ENCODE measurements around the gene ARRB2.
"Not testable (repeated sequence)": the region's sequence is repeated elsewhere in the genome, so short reads cannot be mapped to it uniquely, and the experiment has no call there.

Gene ARRB2

DNA sequence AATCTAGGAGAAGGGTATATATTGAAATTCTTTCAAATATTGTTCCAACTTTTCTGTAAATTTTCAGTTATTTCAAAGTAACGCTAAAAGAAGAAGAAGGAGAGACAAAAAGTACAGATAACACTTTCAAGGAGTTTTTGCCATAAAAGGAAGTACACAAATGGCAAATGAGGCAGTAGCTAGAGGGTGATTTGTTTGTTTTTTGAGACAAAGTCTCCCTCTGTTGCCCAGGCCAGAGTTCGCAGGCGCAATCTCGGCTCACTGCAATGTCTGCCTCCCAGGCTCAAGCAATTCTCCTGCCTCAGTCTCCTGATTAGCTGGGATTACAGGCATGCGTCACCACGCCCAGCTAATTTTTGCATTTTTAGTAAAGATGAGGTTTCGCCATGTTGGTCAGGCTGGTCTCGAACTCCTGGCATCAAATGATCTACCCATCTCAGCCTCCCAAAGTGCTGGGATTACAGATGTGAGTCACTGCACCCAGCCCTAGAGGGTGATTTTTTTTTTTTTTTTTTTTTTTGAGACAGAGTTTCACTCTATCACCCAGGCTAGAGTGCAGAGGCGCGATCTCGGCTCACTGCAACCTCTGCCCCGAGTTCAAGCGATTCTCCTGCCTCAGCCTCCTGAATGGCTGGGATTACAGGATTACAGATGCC, 10.9 kb upstream of the ARRB2 start:
- not testable (repeated sequence) for H3K4me3 ChIP-seq (ENCODE audit: low read depth, low read length)

DNA sequence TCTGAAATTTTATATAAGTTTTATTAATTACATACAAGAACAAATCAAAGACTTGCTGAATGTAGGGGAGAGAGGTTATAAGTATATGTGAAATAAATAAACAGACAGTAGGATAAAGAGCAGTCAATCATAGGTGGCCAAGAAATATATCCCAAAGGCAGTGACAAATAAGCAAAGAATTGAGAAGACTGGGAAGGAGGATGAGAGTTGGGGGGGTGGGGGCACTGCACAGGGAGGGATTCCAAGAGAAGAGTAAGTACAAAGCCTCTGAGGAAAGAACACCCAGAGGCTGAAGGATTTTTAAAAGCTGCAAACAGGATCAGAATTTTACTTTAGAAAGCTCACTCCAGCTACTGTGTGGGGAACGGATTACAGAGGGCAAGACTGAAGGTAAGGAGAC, 9.3 kb upstream of the ARRB2 start:
- no peak overlapping the region for H3K4me3 ChIP-seq (ENCODE audit: low read depth, low read length)

DNA sequence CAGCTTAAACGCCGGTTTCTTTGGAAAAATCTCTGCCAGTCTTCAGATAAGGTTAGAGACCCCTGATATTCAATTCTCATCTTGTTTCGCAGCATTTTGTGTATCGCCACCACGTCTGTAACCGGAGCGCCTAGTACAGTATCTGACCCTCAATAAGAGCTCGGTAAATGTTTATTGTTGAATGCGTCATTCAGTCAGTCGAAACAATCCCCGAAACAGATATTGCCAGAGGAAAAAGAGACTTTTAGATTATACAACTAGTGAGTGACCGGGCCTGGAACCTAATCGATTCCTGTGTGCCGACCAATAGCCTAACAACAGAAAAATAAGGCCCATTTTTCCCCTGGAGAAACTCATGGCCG, 7.1 kb upstream of the ARRB2 start:
- H3K4me3 ChIP-seq (ENCODE audit: low read depth, low read length) = peak overlapping the region; percentile 93

DNA sequence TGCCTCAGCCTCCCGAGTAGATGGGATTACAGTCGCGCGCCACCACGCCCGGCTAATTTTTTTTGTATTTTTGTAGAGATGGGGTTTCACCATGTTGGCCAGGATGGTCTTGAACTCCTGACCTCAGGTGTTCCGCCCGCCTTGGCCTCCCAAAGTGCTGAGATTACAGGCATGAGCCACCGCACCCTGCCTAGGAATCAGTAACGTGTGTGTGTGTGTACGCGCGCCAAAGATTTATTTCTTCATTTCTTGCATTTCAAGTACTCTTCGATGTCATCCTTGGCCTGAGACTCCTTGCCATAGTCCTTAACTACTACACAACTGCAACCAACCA, 5.9 kb upstream of the ARRB2 start:
- peak overlapping the region; percentile 93 for H3K4me3 ChIP-seq (ENCODE audit: low read depth, low read length)

DNA sequence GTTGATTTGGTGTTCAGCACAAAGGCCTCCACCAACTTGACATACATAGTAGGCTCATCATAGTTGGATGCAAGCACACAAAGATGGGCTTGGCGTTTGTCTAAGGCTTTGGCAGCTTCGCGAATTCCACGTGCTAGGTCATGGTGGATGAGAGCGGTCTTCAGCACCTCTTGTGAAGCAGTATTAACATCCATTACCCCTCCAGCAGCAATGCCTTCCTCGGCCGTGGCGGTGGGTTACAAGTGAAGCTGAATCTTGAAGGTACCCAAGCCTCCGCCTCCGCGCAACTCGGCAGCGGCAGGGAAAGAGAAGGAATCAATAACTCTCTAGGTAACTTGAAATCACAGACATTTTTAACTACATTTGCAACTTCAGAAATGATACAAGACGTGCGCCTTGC, 5.4 kb upstream of the ARRB2 start:
- no peak overlapping the region for H3K4me3 ChIP-seq (ENCODE audit: low read depth, low read length)

DNA sequence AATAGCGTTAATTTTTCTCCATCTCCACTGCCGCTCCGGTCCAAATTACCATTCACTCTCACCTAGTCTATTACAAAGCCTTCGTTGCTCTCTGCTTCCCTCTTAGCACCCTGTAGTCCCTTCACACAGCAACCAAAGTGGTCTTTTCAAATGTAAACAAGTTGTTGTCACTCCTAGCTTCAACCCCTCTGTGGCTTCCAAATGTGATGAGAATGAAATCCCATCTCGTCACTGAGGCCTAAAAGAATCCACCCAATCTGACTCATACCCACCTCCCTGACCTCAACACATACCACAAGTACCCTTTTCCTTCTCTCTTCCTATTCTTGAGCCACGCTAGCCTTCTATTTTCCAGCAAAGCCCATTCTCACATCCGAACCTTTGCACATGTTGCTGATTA, 4.3 kb upstream of the ARRB2 start:
- H3K4me3 ChIP-seq (ENCODE audit: low read depth, low read length) = no peak overlapping the region

DNA sequence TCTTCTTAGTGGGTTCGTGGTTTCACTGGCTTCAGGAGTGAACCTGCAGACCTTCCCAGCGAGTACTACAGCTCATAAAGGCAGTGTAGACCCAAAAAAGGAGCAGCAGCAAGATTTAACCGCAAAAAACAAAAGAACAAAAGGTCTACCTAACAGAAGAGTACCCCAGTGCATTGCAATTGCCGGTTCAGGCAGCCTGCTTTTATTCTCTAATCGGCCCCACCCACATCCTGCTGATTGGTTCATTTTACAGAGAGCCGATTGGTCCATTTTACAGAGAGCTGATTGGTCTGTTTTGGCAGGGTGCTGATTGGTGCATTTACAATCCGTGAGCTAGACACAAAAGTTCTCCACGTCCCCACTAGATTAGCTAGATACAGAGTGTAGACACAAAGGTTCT, 2.0 kb upstream of the ARRB2 start:
- H3K4me3 ChIP-seq (ENCODE audit: low read depth, low read length) = no peak overlapping the region

DNA sequence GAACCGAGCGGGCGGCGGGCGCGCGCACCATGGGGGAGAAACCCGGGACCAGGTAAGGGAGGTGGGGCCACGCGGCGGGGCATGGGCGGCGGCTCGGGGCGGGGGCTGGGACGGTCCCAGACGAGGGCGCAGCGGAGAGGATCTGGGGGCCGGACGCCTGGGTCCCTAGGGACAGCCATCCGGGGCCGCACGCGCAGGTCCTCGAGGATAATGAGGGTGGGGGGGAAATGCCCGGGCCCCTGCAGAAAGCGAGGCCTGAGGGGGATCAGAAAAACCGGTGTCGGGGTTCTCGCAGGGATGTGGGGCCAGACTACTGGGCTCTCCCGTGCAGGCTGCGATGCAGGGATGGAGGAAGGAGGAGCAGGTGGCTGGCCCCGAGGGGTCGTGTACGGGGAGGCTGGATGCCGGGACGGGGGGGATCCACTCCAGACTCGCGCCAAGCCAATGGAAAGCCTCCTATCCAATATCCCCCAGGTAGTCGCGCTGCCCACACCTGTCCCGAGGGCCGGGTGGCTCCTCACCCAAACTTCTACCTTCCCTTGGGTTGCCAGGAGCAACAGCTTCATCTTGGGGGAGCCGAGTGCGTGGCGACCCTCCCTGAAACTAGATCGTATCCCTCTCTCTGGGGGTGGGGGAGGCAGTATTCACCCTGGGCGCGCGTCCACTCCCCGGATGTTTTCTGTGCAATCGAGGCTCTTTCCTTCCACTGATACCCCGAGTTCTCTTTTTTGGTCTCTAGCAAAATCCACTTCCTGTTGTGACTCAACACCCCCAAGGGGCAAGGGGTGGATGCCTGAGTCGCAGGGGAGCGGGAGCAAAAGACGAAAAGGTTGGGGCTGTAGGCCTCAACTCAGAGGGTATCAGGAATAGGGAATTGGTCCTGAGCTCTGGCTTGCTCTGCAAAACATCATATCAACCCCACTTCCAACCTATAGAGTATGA, 532 bp downstream of the ARRB2 start:
- peak overlapping the region; percentile 69 for H3K4me3 ChIP-seq (ENCODE audit: low read depth, low read length)

DNA sequence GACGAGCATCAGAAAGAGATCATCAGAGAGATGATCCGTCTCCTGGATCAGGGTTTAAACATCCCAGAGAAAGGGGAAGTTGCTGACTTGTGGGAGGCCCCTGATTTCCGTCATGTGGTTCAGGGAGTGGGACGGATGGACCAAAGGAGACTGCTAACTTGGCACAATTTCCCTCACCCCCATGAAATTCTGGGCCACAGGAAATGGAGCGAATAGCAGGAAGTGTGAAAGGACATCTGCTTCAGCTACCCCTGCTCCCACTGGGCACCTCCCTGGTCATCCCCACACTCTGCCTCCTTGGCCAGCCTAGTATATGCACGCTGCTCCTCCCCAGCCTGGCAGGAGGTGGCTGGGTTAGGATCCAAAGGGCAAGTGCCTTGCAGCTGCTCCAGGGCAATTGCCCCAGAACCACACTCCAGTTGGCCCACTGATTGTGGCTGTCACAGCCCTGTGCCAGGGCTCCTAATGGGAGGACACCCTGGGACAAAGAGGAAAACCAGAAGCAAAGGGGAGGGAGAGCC, 1.3 kb downstream of the ARRB2 start:
- no peak overlapping the region for H3K4me3 ChIP-seq (ENCODE audit: low read depth, low read length)

DNA sequence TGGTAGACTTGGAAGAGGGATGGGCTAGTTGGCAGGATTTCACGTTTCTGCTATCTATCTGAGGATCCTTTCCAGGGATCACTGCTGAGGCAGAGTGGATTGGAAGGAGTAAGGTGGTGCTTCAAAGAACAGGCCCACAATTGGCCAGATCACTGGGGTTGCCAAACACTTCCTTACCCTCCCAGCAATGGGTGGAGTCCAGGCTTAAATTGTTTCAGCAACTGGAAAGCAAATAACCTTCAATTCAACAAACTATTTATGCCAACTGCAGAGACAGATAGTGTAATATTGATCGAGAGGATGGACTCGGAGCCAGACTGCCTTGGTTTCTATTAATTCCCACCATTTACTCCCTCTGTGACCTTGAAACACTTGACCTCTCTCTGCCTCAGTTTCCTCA, 2.1 kb downstream of the ARRB2 start:
- H3K4me3 ChIP-seq (ENCODE audit: low read depth, low read length) = no peak overlapping the region

DNA sequence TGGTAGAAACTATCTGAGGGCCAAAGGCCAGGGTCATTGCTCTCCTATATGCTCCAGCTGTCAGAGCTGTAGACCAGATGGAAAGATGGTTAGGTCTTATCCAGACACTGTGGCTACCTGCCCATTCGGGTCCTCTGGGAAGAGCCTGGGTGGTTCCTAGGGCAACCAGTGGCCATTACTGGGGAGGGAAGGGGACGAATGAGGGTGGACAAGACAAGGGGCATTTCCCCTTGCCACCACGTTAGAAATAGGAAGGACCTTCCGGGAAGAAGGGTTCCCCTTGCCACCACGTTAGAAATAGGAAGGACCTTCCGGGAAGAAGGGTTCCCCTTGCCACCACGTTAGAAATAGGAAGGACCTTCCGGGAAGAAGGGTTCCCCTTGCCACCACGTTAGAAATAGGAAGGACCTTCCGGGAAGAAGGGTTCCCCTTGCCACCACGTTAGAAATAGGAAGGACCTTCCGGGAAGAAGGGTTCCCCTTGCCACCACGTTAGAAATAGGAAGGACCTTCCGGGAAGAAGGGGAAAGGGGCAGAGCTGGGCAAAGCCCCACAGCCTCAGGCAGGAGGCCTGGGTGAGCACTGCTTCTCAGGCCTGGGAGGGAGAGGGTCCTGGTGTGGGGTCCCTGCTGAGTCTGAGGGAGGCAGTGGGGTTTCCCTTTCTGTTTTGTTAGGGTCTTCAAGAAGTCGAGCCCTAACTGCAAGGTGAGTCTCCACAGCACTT, 4.1 kb downstream of the ARRB2 start:
- H3K4me3 ChIP-seq (ENCODE audit: low read depth, low read length) = not testable (repeated sequence)

DNA sequence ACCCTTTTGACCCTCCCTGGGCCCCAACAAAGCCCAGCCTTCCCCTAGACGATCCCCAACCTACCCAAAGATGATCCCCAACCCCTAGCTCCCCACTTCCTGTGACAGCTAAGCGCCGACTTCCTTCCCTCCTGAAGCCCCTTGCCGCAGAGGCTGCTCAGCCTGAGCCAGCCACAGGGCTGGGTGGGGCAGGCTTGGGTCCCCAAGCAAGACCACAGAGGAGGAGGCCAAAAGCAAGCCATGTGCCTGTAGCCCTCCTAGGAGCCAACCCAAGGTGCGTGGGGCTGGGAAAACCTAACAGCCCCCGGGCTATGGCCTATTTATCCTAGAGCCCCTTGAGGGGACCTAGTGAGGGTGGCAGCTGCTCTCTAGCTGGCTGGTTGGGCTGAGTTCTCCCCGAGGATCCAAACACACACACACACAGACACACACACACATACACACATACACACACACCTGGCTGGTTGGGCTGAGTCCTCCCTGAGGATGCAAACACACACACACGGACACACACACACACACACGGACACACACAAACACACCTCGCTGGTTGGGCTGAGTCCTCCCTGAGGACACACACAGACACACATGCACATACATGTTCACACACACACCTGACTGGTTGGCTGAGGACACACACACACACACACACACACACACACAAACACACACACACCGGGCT, 4.8 kb downstream of the ARRB2 start:
- no peak overlapping the region for H3K4me3 ChIP-seq (ENCODE audit: low read depth, low read length)

DNA sequence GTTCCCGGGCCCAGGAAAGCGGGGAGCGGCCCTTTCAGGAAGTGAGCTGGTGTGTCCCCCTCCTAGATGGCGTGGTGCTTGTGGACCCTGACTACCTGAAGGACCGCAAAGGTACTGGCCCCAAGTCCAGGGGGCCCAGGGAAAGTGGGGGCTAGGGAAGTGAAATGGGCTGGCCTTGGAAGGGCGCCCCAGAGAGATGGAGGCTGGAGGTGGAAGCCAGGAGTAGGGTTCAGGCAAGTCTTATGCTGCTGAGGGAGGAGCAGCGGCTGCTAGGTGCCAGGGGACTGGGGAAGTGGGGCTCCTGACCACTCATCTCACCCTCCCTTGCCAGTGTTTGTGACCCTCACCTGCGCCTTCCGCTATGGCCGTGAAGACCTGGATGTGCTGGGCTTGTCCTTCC, 5.6 kb downstream of the ARRB2 start:
- no peak overlapping the region for H3K4me3 ChIP-seq (ENCODE audit: low read depth, low read length)

DNA sequence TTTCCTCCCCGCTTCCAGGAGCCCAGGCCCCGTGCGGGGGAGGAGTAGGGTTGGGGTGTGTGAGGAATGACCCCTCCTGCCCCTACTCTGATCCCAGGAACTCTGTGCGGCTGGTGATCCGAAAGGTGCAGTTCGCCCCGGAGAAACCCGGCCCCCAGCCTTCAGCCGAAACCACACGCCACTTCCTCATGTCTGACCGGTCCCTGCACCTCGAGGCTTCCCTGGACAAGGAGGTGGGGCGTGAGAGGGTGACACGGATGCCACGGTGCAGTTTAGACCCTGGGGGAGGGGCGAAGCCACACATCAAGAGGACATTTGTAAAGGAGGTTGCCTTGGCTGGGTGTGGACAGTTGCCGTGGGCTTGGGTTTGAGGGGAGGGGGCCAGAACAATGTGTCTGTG, 7.4 kb downstream of the ARRB2 start:
- H3K4me3 ChIP-seq (ENCODE audit: low read depth, low read length) = no peak overlapping the region

DNA sequence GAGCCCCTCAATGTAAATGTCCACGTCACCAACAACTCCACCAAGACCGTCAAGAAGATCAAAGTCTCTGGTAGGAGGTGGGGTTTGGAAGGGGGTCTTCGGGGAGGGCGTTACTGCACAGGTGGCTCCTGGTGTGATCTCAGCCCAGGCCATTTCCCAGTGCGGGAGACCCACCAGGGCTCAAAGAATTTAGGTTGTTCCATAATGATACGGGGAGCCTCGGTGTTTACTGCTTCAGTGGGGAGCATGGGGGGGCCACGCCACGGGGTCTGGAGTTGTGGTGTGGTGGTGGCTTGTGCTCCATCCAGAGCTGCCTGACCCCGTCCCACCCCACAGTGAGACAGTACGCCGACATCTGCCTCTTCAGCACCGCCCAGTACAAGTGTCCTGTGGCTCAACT, 7.8 kb downstream of the ARRB2 start:
- no peak overlapping the region for H3K4me3 ChIP-seq (ENCODE audit: low read depth, low read length)

DNA sequence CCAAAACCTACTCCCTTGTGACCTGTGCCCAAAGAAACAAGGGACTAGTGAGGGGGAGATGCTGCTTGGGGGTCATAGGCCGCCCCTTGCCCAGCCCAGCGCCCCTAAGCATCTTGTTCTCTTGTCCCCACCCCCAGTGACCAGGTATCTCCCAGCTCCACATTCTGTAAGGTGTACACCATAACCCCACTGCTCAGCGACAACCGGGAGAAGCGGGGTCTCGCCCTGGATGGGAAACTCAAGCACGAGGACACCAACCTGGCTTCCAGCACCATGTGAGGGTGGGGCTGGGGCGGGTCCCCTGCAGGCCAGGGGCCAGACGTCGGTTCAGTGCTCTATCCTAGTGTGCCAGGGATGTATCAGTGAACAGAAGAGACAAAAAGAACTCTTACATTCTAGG, 8.7 kb downstream of the ARRB2 start:
- no peak overlapping the region for H3K4me3 ChIP-seq (ENCODE audit: low read depth, low read length)

DNA sequence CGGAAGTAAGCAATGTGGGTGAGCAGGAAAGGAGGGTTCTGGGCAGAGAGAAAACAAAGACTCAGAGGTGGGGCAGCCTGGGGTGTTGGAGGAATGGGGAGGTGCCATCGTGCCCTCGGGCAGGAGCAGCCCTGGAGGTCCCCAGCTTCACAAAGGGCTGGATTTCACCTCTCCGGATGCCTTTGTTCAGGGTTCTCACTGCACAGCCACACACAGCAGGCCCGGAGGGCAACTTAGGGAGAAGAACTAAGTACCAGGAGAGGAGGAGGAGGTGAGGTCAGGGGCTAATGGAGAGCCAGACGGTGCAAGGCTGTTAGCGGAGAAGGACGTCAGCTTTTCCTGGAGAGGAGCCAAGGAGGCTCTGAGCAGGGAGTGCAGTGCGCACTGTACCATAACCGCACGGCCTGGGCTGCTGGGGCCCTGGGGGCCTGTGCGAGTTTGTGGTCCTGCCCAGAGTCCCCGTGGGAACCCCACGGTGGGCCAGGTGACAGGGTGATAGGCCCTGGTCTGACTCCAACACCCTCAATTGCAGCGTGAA, 9.3 kb downstream of the ARRB2 start:
- H3K4me3 ChIP-seq (ENCODE audit: low read depth, low read length) = no peak overlapping the region

DNA sequence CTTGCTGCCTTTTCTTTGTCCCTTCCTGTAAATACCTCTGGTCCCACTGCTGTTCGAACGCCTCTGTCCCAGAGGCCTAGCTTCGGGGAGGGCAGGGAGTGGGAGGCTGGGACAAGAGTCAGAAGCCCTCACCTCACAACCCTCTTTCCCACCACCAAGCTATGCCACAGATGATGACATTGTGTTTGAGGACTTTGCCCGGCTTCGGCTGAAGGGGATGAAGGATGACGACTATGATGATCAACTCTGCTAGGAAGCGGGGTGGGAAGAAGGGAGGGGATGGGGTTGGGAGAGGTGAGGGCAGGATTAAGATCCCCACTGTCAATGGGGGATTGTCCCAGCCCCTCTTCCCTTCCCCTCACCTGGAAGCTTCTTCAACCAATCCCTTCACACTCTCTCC, 10.4 kb downstream of the ARRB2 start:
- no peak overlapping the region for H3K4me3 ChIP-seq (ENCODE audit: low read depth, low read length)

DNA sequence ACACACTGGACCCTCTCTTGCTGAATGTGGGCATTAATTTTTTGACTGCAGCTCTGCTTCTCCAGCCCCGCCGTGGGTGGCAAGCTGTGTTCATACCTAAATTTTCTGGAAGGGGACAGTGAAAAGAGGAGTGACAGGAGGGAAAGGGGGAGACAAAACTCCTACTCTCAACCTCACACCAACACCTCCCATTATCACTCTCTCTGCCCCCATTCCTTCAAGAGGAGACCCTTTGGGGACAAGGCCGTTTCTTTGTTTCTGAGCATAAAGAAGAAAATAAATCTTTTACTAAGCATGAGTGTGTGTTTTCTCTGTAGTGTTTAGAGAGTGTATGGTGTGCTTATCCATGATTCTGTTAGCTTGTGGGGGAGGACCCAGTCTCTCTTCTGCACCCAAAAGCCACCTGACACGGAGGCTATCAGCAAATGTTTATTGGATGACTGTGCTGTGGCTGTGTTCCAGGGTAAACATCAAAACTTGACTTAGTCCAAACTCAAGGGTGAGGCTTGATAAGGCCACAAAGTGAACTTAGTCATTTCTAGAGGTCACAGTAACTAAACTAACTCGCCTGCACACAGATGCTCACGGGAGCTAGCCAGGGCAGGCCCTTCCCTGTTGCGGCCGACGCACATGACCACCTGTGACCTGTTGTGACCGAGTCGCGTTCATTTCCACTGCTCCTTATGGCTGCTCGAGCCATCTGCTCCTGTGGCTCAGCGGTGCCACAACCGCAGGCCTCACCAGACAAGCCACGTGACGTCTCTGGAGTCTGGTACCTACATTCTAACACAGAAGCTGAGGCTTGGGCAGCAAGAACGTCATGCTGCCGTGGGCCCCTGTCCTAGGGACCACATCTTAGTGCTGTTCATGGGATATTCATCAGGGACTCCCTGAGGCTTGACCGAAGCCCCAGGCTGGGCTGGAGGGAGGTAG, 11.0 kb downstream of the ARRB2 start:
- H3K4me3 ChIP-seq (ENCODE audit: low read depth, low read length) = no peak overlapping the region

DNA sequence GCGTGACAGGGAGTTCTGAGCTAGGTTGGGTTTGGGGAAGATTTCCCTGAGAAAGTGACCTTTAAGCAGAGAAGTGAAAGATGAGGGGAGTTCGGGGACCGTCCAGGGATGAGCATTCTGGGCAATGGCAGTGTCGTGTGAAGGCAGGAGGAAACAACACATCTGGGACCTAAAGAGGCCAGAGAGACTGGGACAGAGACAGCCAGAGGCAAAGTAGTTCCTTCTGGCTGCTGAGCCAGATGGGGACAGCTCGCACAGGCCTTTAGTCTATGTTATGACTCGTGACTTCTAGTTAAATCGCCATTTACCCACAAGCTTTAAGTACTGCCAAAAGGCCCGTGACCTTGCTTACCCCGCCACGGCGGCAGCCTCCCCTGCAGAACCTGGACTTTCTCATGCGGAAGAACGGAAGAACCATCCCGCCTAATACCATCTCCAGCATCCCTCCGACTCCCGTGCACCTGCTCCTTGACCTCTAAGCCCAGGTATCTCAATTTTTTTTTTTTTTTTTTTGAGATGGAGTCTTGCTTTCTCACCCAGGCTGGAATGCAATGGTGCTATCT, 12.3 kb downstream of the ARRB2 start:
- H3K4me3 ChIP-seq (ENCODE audit: low read depth, low read length) = no peak overlapping the region

Measured in iPS-11a (cell line).